ENCODE measurements around the gene XPO4. TPM values are rescaled to one million over a fixed set of nuclear protein-coding genes. Genes with fewer than 3 reads are reported as not detected.
"Not testable (repeated sequence)": the region's sequence is repeated elsewhere in the genome, so short reads cannot be mapped to it uniquely, and the experiment has no call there.

XPO4 gene
- total RNA-seq, 1 donor from 2014 or later = 31.2 TPM

DNA sequence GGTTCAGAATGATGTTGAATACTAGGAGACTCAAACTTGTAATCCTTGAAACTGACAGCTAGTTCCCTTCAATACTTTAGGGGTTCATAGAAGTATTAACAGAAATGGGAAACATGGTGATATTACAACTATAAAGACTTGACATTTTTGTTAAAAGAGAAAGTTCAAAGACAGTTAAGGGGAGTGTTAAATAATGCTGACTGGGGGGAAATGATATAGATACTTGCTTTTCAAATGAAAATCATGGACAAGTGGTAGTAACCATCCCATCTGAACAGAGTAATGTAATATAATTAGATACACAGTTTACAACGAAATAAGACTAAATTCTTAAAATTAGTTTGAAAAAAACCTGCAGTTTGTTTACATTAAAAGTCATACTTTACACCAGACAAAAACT, 122.2 kb downstream of the XPO4 start:
- no peak for DNase-seq

DNA sequence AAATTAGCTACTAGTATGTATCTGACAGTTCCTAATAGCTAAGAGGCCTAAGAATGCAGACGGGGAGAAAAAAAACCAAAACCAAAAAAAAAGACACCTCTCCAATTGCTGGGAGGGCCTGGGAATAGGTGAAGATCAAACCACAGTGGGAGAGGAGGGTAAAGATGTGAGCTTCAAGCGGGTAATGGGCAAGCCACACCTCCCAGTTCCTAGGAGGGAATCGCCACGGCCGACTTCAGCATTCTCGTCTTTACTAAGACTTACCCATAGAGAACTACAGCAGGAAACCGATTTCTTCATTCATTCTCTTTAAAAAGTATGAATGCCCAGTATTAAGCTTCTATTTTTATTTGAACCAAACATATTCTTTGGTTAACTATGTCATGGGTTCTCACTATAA, 123.1 kb downstream of the XPO4 start:
- no peak for DNase-seq

DNA sequence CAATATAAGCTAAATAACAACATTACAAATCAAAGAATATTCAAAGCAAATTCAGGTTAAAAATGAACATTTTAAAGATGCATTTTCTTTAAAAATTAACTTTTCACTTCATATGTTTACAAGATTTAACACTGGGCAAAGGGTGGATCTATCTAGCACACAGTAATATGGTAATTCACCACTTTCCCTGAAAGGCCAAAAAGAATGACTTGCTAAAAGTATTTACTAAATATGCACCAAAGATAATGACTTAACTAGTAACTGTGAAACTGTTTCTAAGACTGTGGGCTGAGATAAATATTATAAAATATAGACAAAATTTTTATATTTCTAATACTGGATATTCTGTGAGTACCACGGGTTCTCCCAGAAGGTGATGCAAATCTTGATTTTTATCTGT, 124.2 kb downstream of the XPO4 start:
- no peak for DNase-seq

DNA sequence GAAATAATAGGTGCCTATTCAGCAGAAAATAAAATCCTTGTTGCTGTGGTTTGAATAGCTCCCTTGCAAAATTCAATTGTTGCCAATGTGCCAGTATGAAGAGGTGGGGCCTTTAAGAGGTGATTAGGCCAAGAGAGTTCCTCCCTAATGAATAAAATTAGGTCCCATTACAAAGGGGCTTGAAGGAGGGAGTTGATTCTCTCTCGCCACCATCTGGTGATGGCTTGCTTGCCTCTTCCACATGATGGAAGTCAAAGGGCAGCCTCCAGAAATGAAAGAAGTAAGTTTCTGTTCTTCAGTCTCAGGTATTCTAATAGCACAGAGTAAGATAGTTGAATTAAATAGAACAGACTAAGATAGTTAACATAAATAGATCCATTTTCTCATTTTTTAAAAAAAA, 125.8 kb downstream of the XPO4 start:
- DNase-seq = no peak

DNA sequence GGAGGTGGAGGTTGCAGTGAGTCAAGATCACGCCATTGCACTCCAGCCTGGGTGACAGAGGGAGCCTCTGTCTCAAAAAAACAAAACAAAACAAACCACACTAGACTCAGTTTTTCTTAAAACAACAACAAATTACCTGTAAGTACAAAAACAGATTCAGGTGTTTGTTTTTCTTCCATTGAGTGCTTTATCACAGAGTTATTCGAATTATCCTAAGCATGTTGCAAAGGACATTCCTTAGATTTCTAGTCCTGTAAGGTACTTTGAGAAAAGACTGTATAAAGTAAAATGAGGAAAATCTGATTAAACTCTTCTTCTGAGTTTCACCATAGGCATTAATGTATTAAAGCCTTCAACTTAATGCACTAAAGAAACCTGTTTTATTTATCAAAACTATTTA, 126.6 kb downstream of the XPO4 start:
- DNase-seq = no peak

DNA sequence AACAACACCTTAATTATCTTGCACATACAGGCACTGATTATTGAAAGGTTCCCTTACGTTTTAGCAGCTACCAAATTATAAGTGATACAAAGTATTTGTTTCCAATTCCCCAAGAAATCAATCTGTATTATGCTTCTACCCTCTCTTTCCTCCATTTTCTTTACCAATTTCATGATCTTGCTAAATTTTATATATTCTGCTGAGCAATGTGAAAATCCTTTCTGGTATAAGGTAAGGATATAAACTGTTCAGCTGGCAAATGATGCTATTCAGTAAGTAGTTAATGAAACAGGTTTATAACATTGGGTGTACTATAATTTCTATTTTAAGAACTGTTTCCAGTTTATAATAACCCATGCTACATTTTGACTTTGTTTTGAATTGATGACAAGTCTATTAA, 127.8 kb downstream of the XPO4 start:
- no peak for DNase-seq

DNA sequence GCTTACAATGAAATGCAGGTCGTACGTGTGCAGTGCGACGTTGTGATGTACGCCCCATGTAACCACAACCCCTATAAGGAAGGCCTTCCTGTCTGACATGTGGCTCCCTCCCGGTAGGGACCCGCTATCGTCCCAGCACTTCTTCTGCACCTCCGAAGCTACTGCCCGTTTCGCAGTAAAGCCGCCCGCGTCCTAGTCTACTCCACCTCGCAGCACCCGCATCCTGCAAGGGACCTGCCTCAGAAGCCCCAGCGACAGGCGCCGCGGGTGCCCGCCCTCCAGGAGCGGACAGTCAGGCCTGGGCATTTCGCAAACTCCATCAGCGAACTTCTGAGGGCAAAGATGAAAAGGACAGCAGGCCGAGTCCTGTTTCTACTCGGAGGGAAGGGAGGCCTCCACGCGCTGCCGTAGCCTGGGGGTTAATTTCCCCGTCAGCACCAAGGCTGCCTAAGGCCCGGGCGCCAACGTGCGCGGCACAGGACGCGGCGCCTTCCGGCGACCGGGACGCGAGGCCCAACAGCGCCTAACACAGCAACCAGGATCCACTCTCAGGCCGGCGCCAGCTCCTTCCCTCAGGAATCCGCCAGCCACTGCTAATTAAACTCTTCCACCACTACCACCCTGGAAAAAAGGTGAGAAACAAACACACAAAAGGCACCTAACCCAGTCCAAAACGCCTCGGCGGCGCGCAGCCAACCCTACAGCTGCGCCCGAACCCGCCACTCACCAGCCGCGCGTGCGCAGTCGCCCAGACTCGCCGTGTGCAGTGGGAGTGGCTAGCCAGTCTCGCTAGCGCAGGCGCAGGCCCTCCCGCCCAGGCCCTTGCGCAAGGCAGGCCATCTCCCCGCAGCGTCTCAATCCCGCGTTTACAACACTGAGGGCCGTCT, 129.1 kb downstream of the XPO4 start, which contains the start of gene EEF1AKMT1:
TSS of gene EEF1AKMT1 (minus strand) at position 768 of the 887 bp plus-strand sequence. CDS start 16,363 bp downstream, outside the sequence.
- peak; percentile 98 for DNase-seq

DNA sequence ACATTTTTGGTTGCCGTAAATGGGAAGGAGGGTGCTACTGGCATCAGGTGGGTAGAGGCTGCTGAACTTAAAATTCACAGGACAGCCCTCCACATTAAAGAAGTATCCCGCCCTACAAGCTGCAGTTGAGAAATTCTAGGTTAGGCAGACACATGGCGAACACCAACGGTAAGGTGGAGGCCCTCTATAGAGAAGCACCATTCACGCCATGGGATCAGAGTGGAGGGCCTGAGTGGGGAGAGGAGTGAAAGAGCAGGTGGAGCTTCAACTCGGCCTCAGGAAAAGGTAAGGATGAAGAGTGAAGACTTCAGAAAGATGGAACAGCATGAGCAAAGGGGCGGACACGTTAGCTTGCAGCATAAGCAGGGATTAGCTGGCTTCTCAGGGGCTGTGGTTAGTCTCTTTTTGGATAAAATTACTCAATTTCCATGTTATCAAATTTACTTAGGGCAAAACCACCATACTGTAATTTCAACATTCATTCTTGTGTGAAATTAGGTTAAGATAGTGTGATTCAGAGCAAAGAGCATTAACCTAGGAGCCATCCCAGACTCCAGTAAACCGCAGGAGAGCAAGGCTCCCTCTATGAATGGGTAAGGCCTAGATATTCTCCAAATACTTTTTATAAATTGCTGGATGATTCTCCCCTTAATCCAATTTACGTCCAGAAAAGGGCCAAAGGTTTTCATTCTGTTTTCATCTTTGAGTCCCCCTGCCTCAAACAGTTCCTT, 130.0 kb downstream of the XPO4 start:
- DNase-seq = no peak

DNA sequence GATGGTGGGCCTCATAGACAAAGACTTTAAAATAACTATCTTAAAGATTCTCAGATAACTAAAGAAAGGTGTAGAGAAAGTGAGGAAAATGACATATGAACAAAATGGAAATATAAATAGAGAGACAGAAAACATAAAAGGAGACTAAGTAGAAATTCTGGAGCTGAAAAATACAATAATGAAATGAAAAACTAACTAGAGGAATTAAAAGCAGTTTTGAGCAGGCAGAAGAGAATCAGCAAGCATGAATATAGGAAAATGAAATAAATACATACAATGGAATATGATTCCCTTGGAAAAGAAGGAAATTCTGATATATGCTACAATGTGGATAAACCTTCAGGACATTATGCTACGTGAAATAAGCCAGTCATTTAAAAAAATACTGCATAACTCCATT, 132.7 kb downstream of the XPO4 start:
- no peak for DNase-seq

DNA sequence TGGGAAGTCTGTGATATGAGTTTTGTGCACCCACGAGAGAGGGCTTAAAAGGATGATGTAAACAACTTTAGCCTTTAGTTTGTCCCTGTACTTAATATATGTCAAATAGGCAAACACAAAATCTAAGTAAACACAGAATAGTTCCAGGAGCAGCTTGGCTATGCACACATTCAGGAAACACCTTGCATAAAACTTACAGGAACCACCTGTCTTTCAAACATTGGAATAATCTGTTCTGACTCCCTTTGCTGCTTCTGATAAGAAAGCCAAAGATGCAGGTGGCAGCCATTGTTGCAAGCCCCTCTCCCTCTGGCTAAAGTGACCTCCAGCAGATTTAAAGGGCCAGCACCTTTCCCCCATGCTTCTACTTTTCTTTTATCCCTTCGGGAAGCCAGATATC, 133.5 kb downstream of the XPO4 start:
- DNase-seq = no peak

DNA sequence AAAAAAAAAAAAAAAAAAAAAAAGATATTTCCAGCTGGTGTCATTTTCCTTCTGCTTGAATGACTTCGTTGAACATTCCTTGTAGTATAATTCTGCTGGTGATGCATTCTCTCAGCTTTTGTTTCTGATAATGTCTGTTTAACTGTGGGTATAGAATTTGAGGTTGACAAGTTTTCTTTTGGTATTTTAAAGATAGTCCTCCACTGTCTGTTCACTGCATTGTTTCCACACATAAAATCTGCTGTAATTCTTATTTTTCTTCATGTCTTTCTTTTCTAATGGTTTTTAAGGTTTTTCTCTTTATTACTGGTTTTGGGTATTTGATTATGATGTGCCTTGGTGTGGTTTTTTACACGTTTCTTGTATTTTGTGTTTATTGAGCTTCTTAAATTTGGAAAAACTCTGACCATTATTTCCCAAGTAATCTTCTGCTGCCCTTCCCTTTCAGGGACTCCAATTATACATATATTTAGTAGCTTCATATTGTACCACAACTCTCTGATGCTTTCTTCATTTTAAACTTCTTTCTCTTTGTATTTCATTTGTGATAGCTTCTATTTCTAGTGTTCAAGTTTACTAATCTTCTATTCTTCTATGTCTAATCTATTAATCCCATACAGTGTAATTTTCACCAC, 135.1 kb downstream of the XPO4 start:
- no peak for DNase-seq

DNA sequence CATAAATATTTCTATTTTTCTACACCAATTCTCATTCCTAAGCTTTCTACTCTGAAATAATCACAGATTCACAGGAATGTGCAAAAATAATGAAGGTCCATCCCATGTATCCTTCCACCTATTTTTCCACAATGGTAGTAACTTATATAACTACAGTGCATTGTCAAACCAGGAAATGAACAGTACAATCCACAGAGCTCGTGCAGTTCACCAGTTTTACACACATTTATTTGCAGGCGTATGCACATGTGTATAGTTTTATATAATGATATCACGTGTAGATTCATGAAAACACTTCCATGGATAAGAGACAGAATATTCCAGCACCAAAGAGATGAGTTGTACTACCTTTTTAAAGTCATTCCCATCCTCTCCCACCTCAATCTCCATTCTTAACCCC, 141.7 kb downstream of the XPO4 start:
- DNase-seq = no peak

DNA sequence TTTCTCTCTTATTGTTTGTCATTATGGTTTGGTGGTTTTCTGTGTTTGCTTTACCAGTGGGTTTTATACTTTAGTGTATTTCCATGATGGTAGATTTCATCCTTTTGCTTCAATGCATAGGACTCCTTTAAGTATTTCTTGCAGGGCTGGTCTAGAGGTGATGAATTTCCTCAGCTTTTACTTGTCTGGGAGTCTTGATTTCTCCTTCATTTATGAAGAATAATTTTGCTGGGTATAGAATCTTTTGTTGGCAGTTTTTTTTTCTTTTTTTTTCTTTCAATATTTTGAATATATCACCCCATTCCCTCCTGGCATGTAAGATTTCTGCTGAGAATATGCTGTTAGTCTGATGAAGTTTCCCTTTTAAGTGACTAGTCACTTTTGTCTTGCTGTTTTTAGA, 148.5 kb downstream of the XPO4 start:
- no peak for DNase-seq

DNA sequence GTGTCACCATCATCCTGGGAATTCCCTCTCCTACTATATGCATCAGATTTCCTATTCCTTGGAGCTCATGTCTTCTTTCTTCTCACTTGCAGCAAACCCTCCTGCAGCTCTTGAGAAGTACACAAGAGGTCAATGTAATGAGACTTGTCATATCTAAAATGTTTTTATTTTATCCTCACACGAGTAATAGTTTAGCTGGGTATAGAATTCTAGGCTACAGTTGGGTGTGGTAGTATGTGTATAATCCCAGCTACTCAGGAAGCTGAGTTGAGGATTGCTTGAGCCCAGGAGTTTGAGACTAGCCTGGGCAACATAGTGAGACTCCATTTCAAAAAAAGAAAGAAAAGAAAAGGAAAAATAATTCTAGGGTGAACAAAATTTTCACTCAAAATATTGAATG, 153.2 kb downstream of the XPO4 start:
- DNase-seq = no peak

DNA sequence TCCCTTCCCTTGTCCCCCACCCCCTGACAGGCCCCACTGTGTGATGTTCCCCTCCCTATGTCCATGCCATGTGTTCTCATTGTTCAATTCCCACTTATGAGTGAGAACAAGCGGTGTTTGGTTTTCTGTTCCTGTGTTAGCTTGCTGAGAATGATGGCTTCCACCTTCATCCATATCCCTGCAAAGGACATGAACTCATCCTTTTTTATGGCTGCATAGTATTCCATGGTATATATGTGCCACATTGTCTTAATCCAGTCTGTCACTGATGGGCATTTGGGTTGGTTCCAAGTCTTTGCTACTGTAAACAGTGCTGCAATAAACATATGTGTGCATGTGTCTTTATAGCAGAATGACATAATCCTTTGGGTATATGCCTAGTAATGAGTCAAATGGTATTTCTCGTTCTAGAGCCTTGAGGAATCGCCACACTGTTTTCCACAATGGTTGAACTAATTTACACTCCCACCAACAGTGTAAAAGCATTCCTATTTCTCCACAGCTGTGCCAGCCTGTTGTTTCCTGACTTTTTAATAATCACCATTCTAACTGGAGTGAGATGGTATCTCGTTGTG, 158.6 kb downstream of the XPO4 start:
- not testable (repeated sequence) for DNase-seq

DNA sequence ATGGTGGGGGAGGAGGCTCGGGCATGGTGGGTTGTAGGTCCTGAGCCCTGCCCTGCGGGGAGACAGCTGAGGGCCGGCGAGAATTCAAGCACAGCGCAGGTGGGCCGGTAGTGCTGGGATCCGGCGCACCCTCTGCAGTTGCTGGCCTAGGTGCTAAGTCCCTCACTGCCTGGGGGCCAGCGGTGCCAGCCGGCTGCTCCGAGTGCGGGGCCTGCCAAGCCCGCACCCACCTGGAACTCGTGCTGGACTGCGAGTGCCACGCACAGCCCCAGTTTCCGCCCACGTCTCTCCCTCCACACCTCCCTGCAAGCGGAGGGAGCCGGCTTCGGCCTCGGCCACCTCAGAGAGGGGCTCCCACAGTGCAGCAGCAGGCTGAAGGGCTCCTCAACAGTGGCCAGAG, 162.5 kb downstream of the XPO4 start:
- DNase-seq = no peak

DNA sequence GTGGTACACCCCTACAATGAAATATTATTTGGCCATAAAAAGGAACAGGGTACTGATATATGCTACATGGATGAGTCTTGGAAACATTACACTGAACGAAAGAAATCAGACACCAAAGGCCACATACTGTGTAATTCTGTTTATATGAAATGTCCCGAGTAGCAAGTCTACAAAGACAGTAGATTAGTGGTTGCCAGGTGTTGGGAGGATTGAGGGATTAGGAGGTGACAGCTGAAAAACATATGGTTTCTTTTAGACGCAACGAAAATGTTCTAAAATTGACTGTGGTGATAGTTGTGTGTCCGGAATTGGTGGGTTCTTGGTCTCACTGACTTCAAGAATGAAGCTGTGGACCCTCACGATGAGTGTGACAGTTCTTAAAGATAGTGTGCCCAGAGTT, 163.9 kb downstream of the XPO4 start:
- DNase-seq = peak; percentile 21

DNA sequence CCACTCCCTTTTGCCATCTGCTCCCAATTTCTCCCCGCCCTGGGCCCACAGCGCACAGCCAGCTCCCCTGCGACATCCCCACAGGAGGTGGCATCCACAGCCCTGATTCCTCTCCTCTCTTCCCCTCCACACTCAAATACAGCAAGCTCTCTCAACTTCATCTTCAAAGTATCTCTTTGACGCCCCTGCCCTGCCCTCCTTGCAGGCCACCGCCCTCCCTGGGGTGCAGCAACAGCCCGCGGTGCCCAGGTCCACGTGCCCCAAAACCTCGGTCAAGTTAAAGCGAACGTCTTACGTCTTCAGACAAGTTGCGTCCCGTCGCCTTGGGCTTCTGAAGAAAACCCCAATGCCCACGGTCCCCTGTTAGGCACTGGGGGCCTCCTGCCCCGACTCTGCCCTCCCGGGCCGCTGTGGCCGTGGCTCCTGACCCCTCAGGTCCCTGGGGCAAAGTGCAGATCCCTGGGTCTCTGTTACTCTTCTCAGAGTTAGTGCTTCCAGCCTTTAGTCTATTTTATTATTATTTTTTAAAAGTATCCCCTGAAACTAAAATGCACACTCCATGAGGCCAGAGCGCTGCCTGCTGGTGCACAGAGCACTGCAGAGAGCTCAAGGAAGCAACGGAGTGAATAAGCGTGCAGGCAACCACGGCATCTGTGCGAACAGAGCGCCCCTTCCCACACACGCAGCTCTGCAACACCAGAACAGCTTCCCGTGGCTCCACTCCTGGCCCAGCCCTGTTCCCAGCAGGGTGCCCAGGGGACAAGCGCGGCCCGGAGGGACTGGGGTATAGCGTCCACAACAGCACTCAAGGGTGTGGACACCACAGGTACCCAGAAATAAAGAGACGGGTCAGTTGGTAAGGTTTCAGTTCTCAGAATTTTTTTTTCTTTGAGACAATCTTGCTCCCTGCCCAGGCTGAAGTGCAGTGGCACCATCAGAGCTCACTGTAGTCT, 172.6 kb downstream of the XPO4 start:
- DNase-seq = no peak

DNA sequence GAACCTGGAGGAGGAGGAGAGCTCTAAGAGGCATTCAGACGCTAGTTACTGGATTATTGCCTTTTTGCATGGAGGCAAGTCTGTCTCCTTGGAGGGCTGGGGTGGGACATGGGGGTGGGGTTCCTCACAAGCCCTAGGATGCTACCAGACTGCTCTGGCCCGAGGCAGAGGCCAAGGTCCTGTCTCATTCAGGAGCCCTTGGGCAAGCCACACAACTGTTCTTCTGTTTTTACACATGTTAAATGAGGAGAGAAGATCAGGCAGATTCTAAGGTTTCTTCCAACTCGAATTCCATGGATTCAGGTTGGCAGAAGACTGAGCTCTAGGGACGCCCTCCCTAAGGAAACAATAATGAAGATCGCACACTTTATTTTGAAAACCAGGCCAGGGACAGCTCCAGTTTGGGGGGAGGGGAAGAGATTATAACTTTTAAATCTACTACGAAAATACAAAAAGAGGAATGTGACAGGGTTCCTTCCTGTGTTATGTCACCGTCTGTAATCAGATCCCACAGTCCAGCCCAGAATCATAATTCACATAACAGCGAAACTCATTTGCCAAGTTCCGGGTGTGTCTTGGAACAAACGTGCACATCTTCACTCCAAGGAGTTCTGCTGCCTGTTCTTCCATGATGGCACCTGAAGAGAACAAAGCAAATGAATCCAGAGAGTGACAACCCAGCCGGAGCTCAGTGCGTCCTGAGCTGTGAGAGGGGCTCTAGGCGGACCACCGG, 173.8 kb downstream of the XPO4 start:
- DNase-seq = peak; percentile 68

DNA sequence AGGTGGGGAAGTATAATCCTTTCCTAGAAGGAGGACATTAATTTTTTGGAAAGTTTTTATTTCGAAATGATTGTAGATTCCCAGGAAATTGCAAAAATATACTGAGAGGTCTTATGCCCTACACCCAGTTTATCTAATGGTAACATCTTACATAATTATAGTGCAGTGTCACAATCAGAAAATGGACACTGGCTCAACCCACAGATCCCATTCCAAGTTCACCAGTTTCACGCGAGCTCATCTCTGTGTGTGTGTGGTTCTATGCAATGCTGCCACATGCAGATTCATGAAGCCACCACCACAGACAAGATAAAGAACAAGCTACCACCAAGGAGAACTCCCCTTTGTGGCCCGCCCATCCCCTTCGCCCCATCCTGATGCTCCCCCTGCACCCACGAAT, 174.7 kb downstream of the XPO4 start:
- no peak for DNase-seq

Measured in tongue (tissue), 2 donors.